Camera-type eye (tissue), 1 donor: ENCODE measurements around the gene ACOXL. TPM values are rescaled to one million over a fixed set of nuclear protein-coding genes. Genes with fewer than 3 reads are reported as not detected.

Experiments
- total RNA-seq: library from RNA; depleted of rRNA; stranded (reverse); fragments of >200 nt; gene quantifications from one replicate; pipeline ENCODE4 v1.2.3, GENCODE V29; 2014

Gene ACOXL
- total RNA-seq: 0.16 TPM

GRCh38 chr2:110732422-110733413 lies at the start of gene ACOXL:
TSS of gene ACOXL (plus strand) at chr2:110732573. CDS start at chr2:110768390, 35,817 bp downstream.

DNA sequence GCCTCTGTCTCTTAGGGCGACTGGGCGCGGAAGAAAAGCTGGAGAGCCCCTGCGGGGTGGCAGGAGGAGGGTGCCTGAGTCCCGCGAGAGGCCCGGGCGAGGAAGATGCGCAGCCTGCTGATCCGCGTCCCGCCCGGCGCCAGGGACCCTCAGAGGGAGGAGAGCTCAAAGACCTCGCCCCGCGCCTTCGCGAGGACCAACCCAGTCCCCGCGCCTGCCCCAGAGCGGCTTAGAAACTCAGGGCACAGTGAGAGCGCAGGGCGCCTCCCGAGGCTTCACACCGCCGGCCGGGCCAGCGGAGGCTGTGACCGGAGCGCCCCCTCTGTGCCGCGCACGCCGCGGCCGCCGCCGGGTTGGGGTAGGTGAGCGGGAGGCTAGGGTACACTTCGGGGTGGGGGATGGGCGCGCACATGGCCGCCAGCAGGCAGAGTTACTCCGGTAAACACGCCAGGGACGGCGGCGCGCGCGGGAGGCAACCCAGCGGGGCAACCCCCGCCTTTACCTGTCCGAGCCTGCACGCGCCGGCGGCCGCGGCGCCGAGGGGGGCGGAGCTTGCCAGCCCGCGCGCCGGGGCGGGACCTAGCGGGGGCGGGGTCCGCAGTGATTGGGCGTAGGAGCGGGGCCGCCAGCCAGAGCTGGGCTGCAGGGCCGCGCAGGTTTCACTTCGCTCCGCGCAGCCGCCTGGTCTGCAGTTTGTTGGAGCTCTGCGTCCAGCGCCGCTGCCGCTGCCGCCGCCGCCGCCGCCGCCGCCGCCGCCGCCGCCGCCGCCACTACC lies 388.1 kb downstream of the ACOXL start, which contains the start of gene BCL2L11:
Gene BCL2L11 (plus strand): TSS at position 662 of the 775 bp plus-strand sequence. CDS start 2,832 bp downstream, outside the sequence.

Other genes starting within 250 kb of the ACOXL start
- 111 TPM for gene RGPD6, start 155.4 kb upstream of the ACOXL start, total RNA-seq
- gene BUB1, start 54.5 kb upstream of the ACOXL start, total RNA-seq: 14.8 TPM